ENCODE measurements around the gene MBOAT2. TPM values are rescaled to one million over a fixed set of nuclear protein-coding genes. Genes with fewer than 3 reads are reported as not detected.

MBOAT2 gene
- total RNA-seq, 2 donors from 2014 or later: 6.7 to 13.5 TPM

DNA sequence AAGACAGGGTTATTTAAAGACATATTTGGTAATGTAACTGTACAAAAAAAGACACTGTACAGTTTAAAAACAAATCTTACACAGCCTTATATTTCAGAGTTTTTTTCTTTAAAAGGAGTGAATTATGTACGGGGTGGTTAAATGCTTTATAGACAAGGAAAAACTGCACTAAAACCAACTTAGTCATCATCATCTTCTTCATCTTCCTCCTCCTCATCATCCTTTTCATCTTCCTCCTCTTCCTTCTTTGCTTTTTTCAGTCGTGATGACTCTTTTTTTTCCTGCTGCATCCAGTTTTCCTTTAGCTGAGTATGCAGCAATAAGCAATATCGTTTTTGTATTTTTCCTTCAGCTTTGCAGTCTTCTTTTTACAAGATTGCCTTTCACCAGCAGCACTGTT lies 14.6 kb upstream of the MBOAT2 start:
- intact Hi-C loops (cut with DNase I): no loop called here
- 61 to 68% methylated on average over 3 of the region's 3 CpGs for WGBS, 2 donors
- no peaks in the 10 kb centered on the region for H3K4me1 ChIP-seq
- H3K9me3 ChIP-seq: no peaks in the 10 kb centered on the region
- no peak for DNase-seq
- ATAC-seq: no peak
- no peak overlapping the region for H3K27ac ChIP-seq
- no peak overlapping the region for H3K4me3 ChIP-seq
- no peaks in the 10 kb centered on the region for H3K27me3 ChIP-seq
- TF ChIP-seq POLR2A (IDR thresholded peaks at IDR 0.05): no peak
- TF ChIP-seq, protein P1, sequence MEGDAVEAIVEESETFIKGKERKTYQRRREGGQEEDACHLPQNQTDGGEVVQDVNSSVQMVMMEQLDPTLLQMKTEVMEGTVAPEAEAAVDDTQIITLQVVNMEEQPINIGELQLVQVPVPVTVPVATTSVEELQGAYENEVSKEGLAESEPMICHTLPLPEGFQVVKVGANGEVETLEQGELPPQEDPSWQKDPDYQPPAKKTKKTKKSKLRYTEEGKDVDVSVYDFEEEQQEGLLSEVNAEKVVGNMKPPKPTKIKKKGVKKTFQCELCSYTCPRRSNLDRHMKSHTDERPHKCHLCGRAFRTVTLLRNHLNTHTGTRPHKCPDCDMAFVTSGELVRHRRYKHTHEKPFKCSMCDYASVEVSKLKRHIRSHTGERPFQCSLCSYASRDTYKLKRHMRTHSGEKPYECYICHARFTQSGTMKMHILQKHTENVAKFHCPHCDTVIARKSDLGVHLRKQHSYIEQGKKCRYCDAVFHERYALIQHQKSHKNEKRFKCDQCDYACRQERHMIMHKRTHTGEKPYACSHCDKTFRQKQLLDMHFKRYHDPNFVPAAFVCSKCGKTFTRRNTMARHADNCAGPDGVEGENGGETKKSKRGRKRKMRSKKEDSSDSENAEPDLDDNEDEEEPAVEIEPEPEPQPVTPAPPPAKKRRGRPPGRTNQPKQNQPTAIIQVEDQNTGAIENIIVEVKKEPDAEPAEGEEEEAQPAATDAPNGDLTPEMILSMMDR (IDR thresholded peaks at IDR 0.05): no peak
- no peaks in the 10 kb centered on the region for H3K36me3 ChIP-seq (replicated peaks in 1 of 2; ENCODE audit: insufficient read depth in 1 of 2, low read depth in 2 of 2)

DNA sequence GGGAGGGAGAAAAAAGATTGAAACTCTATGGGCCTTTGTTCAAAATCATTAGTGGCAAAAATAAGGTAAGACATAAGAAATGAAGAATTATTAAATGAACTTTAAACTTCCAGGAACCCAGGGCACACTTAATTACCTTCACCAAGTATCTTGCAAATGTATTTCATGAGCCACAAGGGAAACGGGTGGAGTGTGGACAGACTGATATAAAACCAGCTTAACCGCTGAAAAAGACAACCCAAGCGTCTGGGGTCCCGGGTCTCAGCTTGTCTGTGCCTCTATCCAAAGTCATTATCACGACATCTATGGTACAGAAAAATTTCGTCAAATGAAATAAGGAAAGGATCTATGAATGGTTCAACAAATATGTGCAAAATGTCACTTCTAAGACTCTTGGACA lies 13.9 kb upstream of the MBOAT2 start:
- 81 to 87% methylated on average over 6 of the region's 6 CpGs for WGBS, 2 donors
- intact Hi-C loops (cut with DNase I): no loop called here
- TF ChIP-seq, protein P1 (IDR thresholded peaks at IDR 0.05): no peak
- no peak for TF ChIP-seq POLR2A (IDR thresholded peaks at IDR 0.05)
- Histone ChIP-seq H3K4me1 (no peaks in the 10 kb centered on the region), H3K27ac (no peak overlapping the region), H3K27me3 (no peaks in the 10 kb centered on the region), H3K36me3 (replicated peaks in 1 of 2; ENCODE audit: insufficient read depth in 1 of 2, low read depth in 2 of 2) (no peaks in the 10 kb centered on the region), H3K4me3 (no peak overlapping the region), H3K9me3 (no peaks in the 10 kb centered on the region)
- no peak for DNase-seq
- no peak for ATAC-seq

DNA sequence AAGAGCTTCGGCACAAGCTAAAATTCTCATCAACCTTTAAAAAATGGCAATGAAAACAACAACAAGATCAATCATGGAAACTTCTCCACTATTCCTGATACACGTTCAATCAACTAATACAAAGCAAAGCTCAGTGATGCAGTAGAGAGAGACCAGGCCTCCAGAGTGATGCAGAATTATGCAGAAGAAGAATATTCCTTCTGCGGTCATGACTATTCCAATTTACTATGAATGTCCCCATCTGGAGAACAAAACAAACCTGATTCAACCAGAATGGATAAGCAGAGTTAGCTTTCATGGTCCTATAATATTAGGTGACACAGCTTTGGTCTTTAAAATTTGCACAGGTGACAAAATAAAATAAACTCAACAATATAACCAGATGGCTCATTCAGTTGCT lies 12.5 kb upstream of the MBOAT2 start:
- no peaks in the 10 kb centered on the region for H3K27me3 ChIP-seq
- WGBS, 2 donors: 85 to 87% methylated on average over 3 of the region's 3 CpGs
- intact Hi-C loops (cut with DNase I): no loop called here
- H3K9me3 ChIP-seq: no peaks in the 10 kb centered on the region
- no peak for DNase-seq
- no peak for ATAC-seq
- no peak overlapping the region for H3K4me3 ChIP-seq
- H3K27ac ChIP-seq: no peak overlapping the region
- TF ChIP-seq, protein P1 (IDR thresholded peaks at IDR 0.05): no peak
- TF ChIP-seq POLR2A (IDR thresholded peaks at IDR 0.05): no peak
- H3K4me1 ChIP-seq: no peaks in the 10 kb centered on the region
- no peaks in the 10 kb centered on the region for H3K36me3 ChIP-seq (replicated peaks in 1 of 2; ENCODE audit: insufficient read depth in 1 of 2, low read depth in 2 of 2)

DNA sequence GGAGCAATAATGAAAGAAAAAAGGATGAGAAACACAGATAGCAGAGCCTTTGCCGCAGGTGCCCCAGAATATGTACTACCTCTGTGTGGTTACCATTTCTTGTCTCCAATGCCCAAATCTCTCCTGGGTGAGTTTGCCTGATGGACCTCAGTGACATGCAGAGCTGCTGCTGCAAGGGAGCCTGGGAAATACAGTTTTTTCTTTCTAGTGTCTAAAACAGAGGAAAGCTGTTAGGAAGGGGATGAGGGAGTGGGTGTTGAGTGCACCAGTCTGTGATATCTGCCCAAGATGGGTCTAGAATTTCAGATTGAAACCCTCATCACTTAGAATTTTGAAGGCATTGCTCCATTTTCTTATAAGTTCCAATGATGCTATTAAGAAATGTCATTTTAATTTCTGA lies 9.9 kb upstream of the MBOAT2 start:
- no peak for DNase-seq
- H3K9me3 ChIP-seq: no peaks in the 10 kb centered on the region

DNA sequence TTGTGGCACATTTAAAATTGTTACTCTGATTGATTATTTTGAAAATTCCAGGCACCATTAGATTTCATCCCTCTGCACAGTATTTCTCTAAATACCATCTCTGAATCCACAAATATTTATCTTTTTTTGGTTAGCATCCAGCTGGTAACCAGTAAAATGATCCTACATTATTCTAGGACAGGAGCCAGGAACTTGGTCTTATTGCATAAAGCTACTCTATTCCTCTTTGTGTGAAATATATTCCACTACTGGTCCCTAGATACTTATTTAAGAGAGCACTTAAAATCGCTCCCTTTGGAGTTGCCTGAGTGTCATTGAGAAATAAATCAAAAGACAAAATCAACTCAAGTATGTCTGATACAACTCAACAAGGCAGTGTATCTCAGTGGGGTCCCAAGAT lies 7.4 kb upstream of the MBOAT2 start:
- 60 to 65% methylated on average over 1 of the region's 1 CpG for WGBS, 2 donors
- TF ChIP-seq POLR2A (IDR thresholded peaks at IDR 0.05): no peak
- intact Hi-C loops (cut with DNase I): no loop called here
- H3K4me1 ChIP-seq: no peaks in the 10 kb centered on the region
- no peaks in the 10 kb centered on the region for H3K9me3 ChIP-seq
- no peak for DNase-seq
- no peak for ATAC-seq
- H3K27me3 ChIP-seq: no peaks in the 10 kb centered on the region
- no peak overlapping the region for H3K27ac ChIP-seq
- H3K4me3 ChIP-seq: no peak overlapping the region
- no peaks in the 10 kb centered on the region for H3K36me3 ChIP-seq (replicated peaks in 1 of 2; ENCODE audit: insufficient read depth in 1 of 2, low read depth in 2 of 2)

More for the DNA sequence above, 9.9 kb upstream of the MBOAT2 start:
- Histone ChIP-seq H3K27me3 (no peaks in the 10 kb centered on the region), H3K36me3 (replicated peaks in 1 of 2; ENCODE audit: insufficient read depth in 1 of 2, low read depth in 2 of 2) (no peaks in the 10 kb centered on the region), H3K4me1 (no peaks in the 10 kb centered on the region), H3K4me3 (no peak overlapping the region), H3K27ac (no peak overlapping the region)
- 89 to 94% methylated on average over 1 of the region's 1 CpG for WGBS, 2 donors
- intact Hi-C loops (cut with DNase I): no loop called here
- no peak for TF ChIP-seq POLR2A (IDR thresholded peaks at IDR 0.05)
- TF ChIP-seq, protein P1 (IDR thresholded peaks at IDR 0.05): no peak
- no peak for ATAC-seq

Measured in body of pancreas (tissue), 4 donors.